GM10248 (cell line): ENCODE results near the gene SMURF2.
"Not testable (repeated sequence)": the region's sequence is repeated elsewhere in the genome, so short reads cannot be mapped to it uniquely, and the experiment has no call there.

ENCODE experiments used
- CTCF ChIA-PET: fragments of 300-600 bp; sonication (Branson Sonifier 250); formaldehyde crosslinking; extraction: SDS; loops from one replicate; lab custom pipeline; 2021; ENCODE audit warnings: antibody characterized with exemption; lab: Yijun Ruan, JAX
- POLR2A ChIA-PET: fragments of 350-650 bp; sonication (Branson Sonifier 250); formaldehyde crosslinking; extraction: SDS; loops from one replicate; lab custom pipeline; 2020; ENCODE audit warnings: antibody characterized with exemption; lab: Yijun Ruan, JAX
- DNase-seq: peaks from one replicate; pipeline ENCODE4 v3.0.0; 2012; ENCODE audit errors: extremely low spot score
- TF ChIP-seq, protein P1 (sequence below): IDR thresholded peaks from 2 replicates; pipeline ENCODE4 v1.5.1; 2012; ENCODE audit warnings: mild to moderate bottlenecking, low read depth; ENCODE audit errors: extremely low read depth, missing control alignments, control extremely low read depth

Gene SMURF2

GRCh38 chr17:64608571-64608981 is 53.5 kb downstream of the SMURF2 start:
- ChIA-PET POLR2A (no interaction called here), CTCF (no interaction called here)
- no peak for DNase-seq
- TF ChIP-seq, protein P1, sequence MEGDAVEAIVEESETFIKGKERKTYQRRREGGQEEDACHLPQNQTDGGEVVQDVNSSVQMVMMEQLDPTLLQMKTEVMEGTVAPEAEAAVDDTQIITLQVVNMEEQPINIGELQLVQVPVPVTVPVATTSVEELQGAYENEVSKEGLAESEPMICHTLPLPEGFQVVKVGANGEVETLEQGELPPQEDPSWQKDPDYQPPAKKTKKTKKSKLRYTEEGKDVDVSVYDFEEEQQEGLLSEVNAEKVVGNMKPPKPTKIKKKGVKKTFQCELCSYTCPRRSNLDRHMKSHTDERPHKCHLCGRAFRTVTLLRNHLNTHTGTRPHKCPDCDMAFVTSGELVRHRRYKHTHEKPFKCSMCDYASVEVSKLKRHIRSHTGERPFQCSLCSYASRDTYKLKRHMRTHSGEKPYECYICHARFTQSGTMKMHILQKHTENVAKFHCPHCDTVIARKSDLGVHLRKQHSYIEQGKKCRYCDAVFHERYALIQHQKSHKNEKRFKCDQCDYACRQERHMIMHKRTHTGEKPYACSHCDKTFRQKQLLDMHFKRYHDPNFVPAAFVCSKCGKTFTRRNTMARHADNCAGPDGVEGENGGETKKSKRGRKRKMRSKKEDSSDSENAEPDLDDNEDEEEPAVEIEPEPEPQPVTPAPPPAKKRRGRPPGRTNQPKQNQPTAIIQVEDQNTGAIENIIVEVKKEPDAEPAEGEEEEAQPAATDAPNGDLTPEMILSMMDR, result no peak

- TF ChIP-seq, protein P1, result no peak
- no peak for DNase-seq
- POLR2A ChIA-PET, result no interaction called here
- CTCF ChIA-PET, result interaction anchor here (0.9 kb wide), 1 partner anchor 169 kb away, joined by 3 read pairs; no protein-coding TSS in a partner anchor
Measured at GRCh38 chr17:64607862-64608565, 54.1 kb downstream of the SMURF2 start.

GRCh38 chr17:64604532-64604931 is 57.6 kb downstream of the SMURF2 start:
- not testable (repeated sequence) for DNase-seq
- ChIA-PET POLR2A (interaction anchor here (0.7 kb wide), 1 partner anchor 89 kb away, joined by 3 read pairs; no protein-coding TSS in a partner anchor), CTCF (interaction anchor here (0.9 to 1.7 kb wide), 3 partner anchors 9 to 22 kb away, joined by 3 to 4 read pairs (median 4); no protein-coding TSS in a partner anchor)

DNA sequence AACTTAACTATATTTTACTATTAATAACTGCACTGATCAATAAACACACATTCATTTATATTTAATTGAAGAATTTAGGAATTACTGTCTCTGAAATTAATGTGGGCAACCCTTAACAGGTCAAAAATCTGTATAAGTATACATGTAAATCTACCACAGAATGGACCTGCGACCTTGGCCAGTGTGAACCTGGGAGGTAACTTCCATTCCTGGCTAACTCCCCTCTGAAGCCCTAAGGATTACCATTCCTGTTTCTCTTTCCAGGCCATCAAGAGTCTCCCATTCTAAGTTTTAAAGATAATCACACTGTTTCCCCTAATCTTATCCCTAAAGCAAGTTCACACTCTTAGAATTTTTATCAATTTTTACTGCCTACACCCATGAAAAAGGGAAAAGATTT is 58.1 kb downstream of the SMURF2 start:
- POLR2A ChIA-PET, result interaction anchor here (0.7 kb wide), 1 partner anchor 88 kb away, joined by 3 read pairs; no protein-coding TSS in a partner anchor
- CTCF ChIA-PET, result interaction anchor here (0.9 to 1.7 kb wide), 3 partner anchors 8 to 21 kb away, joined by 3 to 4 read pairs (median 4); no protein-coding TSS in a partner anchor
- TF ChIP-seq, protein P1, result no peak
- DNase-seq, result no peak

GRCh38 chr17:64599827-64600226 is 62.3 kb downstream of the SMURF2 start:
- ChIA-PET CTCF (interaction anchor here (1.2 to 2.2 kb wide), 3 partner anchors 49 to 681 kb away, joined by 3 to 8 read pairs (median 4); partner anchors contain the start of gene GH1), POLR2A (interaction anchor here (0.7 to 1.0 kb wide), 3 partner anchors 95 to 102 kb away, joined by 3 read pairs; no protein-coding TSS in a partner anchor)
- TF ChIP-seq, protein P1, result no peak
- DNase-seq, result no peak

GRCh38 chr17:64599187-64599676 is 62.9 kb downstream of the SMURF2 start:
- TF ChIP-seq, protein P1, result no peak
- ChIA-PET POLR2A (interaction anchor here (0.7 to 1.0 kb wide), 3 partner anchors 94 to 101 kb away, joined by 3 read pairs; no protein-coding TSS in a partner anchor), CTCF (interaction anchor here (1.2 to 2.2 kb wide), 5 partner anchors 15 to 680 kb away, joined by 3 to 8 read pairs (median 4); partner anchors contain the start of gene GH1)
- no peak for DNase-seq
